Activated CD4-positive, CD25-positive, alpha-beta regulatory T cell treated with anti-CD3 and anti-CD28 coated beads, Interleukin-2, amount 50 U/mL, for 16 hours (primary cell): Measurements from ENCODE around the gene ATP2B1.

Experiments used
- DNase-seq: peaks from one replicate; pipeline ENCODE4 v3.0.0-alpha.2; 2020; ENCODE audit warnings: low read depth, low spot score

Gene ATP2B1

DNA sequence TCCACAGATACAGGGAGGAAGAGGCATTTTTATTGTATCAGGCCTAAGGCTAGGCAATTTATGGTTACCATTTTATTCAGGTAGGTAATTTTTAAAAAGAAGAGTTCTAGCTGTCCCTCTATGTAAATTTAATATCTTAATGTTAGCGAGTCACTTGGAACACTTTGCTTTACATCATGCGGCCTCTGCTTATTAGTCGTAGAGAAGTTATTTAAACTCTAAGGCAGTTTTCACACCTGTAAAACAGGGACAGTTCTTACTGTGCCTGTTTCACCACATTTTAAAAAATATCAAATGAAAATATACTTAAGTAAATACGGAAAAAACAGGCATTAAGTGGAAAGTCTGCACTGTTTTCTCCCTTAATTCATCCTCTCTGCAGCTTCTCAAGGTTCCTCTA is 111.4 kb downstream of the ATP2B1 start:
- no peak for DNase-seq

DNA sequence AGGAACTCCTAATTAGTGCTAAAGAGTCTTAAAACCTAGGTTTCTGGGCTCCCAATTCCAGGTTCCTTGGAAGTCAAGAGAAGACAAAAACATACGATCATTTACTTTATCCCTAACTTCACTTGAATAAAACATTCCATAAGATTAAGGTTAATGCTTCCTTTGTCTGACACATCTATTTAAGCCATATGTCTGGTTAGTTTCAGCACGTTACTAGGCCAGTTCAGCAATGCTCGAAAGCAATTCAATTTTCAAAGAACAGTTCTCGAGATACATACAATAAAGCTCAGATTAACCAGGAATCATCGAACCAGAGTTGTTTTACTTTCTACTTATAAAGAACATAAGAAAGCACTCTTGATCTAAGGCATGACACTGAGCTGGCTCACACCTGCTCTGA is 114.8 kb downstream of the ATP2B1 start:
- no peak for DNase-seq

DNA sequence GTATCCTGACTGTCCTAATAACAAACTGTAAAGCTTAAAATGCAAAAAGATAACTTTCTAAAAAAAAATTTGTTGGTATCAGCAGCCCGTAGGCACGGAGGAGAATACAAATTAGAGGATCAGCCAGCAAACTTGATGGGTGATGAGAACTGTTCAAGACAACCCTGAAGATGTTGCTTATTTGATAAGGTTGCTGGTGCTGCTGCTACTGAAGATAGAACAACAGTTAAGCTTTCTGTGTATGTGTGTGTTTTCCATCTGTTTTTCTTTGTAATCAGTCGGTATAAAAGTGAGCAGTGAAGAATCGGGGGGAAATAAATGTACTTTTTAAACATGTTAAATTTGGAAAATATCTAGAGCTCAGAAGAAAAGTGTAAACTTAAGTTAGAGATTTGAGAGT is 115.4 kb downstream of the ATP2B1 start:
- no peak for DNase-seq

DNA sequence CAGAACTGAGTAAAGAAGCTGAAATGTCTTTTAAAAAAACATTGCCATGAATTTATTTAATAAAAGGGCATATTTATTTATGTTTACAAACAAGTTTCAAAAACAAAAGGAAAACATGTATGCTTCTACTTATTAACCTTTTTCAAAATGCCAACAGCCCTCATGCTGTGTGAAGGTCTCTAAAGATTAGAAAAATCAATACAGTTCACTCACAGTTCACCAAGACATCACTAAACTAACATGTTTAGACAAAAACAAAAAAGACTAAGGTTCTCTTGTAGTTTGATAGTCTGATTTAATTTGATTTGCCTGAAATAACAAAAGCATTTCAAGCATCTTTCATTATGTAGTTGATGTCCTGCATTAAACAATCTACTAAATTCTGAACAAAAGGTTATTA is 118.9 kb downstream of the ATP2B1 start:
- DNase-seq: no peak

DNA sequence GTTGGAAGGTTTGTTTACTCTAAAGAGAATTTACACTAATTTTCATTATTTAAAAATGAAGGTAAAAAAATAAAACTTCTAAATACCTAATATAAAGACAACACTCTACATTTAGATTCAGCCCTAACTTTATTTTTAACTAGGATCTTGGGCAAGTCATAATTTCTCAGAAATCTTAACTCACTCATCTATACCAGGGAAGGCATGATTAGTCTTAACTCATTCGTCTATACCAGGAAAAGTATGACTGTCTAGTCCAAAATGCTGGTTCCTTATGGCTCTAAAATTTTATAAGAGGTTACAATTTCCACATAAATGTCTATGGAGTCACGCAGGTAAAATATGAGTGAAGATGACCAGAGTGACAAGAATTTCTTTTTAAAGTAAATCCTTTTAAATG is 130.1 kb downstream of the ATP2B1 start:
- DNase-seq: no peak

- no peak for DNase-seq
These were observed 131.9 kb downstream of the ATP2B1 start for GRCh38 chr12:89576572-89577220.

- no peak for DNase-seq
These were observed 133.3 kb downstream of the ATP2B1 start for GRCh38 chr12:89575374-89575773.

GRCh38 chr12:89574736-89575208 is 133.9 kb downstream of the ATP2B1 start:
- DNase-seq: no peak

DNA sequence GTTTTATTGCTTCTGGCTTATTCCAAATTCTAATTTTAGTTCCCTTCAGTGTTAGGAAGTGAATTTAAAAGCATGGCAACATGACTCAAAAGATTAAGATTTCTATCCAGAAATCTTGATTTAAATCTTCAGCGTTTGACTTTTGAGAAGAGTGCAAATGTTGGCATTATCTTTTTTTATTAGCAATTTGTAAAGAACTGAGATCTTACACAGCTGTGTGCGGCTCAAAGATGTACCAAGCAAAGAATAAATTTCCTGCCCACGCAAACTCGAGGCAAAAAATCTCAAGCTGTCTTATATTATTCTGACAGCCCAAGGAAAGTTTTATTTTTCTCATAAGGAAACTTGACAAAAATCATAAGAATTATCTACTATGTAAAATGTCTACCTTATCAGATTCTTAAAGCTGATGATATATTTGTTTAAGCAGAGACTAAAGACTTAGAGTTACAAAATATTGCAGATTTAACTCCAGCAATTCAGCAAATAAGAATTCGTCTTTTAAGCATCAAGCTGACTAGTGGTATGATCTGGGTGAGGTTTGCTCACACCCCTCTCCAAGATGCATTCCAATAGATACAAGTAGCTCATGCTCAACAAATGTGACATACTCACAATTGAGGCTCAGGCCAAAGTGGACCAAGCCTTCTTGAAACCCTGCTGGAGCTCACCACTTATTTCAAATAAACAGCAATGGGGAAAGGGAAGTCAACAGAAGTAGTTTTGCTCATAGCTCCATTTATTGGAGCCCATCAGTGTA is 135.4 kb downstream of the ATP2B1 start:
- DNase-seq: no peak

DNA sequence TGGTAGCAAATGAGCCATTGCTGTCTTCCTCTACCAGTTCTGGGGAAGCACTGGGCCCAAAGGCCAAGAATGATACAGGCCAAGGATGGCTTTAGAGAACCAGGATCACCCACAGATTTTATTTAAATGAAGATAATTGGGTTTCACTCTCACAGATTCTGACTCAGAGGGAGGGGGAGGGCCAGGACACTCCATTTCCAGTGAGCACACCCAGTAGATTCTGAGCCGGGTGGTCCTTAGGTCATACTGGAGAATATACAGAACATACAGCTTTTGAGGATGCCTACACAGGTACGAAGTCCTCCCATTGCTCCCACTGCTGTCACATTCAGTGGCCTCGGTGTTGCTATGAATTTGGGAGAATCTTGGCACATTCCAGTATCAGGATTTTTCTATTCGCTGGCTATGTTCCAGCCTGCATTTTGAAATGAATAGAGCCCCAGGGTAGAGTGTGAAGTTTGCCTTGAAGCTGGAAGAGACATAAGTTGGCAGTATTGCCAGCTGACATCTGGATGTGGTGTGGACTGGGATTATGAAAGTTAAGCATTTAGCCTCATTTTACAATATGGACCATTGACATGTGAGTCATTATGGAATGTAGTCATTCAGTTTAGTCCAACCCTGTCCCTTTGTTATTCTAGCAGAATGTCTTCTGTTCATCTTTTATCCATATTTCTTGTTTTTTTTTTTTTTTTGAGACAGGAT is 137.0 kb downstream of the ATP2B1 start:
- no peak for DNase-seq

GRCh38 chr12:89568484-89568883 is 140.2 kb downstream of the ATP2B1 start:
- DNase-seq: no peak

DNA sequence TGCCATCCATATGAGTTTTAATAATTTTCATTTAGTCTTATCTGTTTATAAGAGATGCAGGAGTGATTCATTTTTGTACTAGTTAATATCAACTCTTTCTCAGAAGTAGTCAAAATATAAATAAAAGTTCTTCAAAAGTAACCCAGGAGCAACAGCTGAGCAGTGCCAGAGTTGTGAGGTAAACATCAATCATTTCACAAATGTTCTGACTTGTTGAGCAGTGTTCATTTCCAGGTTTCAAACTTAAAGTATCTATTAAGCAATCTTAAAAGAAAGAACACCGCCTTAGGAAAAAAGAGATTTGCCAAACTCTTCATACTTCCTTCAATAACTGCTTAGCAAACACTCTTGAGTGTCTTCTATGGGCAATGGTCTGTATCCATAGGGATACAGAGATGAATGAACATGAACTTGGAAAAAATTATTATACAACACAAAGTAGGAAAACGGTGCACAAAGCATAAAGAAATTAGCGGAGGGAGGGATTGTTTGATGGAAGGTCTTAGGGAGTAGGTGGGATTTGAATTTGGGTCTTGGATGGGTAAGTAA is 140.9 kb downstream of the ATP2B1 start:
- DNase-seq: no peak

DNA sequence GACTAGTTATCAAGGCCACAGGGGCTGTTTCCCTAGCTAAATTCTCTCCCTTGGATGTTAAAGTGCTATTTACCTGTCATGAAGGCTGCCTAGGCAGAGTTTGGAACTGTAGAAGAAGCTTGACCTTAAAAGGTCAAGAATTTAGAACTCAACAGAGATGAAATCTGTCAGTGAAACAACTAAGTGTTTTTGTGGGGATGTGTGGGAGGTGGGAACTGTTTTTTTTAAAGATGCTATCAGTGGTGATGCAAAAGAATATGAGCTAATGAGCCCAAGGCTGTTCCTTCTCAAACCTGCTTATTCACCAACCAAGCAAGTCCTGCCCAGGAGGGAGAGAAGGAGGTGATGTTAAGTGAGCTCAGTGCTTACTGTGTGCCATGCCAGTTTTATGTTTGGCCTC is 142.0 kb downstream of the ATP2B1 start:
- no peak for DNase-seq

DNA sequence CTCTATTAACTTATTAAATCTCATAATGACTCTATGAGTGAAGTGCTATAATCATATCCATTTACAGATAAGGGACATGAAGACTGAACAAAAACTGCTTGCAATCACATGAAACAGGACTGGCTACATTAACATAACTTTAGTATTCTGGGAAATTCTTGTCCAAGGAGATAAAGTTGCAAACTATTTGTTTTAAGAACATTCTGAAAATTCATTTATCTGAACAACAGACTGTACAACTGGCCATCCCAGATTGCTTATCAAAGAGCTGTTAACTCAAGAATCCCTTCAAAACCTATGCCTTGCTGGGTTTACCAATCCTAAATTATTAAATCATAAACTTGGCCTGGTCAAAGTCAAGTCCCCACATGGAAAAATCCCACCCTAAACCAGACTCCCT is 143.6 kb downstream of the ATP2B1 start:
- no peak for DNase-seq

DNA sequence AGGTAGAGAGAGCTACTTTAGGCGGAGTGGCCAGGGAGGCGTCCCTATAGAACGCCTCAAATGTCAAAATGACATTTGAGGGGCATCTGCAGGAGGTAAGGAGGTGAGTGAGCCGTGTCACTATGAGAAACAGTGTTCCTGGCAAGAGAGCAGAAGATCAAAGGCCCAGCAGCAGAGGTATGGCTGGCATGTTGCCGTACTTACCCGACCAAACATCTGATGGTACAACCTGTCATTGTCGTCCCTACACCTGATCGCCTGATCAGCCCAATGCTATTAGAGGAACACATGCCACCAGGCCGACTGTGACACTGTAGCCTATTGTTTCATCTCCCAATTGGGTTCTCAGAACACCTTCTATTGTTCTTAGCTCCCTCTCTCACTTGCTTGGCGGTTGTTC is 148.9 kb downstream of the ATP2B1 start:
- DNase-seq: no peak

DNA sequence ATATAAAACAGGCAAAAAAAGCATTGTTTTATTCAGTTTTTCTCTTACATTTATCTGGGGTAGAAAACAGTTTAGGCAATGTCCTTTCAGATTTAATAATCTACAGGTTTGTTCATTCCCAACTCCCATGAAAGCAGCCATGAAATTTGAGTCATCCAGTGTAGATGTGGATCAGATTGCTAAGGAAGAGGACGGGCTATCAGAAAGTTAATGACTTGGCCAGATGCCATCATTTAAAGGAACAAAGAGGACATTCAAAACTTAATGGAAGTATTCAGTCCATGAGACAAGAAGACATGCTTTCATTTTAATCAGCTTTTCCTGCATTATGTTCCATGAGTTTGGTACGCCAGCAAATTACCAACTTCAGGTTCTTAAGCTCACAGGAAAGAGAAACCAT is 151.7 kb downstream of the ATP2B1 start:
- no peak for DNase-seq

GRCh38 chr12:89552376-89552775 is 156.3 kb downstream of the ATP2B1 start:
- DNase-seq: no peak

DNA sequence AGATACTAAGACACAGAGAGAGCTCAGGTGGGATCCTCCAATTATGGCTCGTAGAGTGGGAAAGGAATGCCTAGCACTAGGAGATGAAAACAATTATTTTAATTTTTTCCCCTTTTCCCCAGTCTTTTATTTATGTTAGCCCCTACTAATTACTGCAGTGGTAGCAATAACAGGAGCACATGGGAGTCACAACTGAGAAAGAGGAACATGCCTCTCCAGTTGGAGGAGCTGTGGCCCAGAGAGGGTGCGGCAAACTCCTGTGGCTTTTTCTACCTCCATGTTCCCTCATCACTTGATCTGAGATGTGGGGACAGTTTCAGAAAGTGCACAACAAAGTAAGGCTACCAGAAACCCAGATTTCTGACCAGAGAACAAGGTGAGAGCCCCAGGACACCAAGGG is 156.9 kb downstream of the ATP2B1 start:
- no peak for DNase-seq

DNA sequence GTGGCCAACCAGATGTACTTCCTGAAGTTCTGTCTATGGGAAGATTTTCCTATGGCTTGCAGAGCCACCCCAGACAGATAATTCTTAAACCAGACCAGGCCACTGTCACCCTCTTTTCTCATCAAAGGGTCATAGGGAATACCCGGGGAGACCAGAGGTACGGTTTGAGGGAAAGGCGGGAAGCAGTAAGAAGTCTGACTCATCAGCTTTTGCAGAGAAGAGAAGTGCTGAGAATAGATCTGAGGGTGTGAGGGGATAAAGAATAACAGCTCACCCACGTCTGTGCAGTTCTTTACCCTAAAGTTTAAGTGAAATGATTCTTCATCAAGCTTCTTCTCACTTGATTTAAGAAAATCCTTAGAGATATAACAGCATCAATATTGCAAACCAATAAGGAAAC is 161.5 kb downstream of the ATP2B1 start:
- no peak for DNase-seq

DNA sequence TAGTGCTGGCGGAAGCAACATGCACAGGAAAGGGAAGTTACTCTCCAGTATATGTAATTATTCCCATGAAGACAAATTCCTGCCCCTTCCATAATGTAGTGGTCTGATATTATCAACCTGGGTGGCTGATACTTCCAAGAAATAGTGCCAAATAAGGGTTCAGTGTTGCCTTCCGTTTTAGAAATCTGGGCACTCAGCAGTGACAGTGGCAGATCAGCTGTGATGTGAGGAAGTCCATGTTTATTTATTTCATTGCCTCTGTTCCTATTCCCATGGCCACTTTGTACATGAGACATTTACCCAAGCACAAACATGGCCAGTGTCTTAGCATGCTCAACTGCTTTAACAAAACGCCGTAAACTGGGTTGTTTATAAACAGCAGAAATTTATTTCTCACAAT is 162.5 kb downstream of the ATP2B1 start:
- no peak for DNase-seq

- DNase-seq: no peak
These were observed 163.9 kb downstream of the ATP2B1 start for GRCh38 chr12:89544681-89545184.

- no peak for DNase-seq
These were observed 164.6 kb downstream of the ATP2B1 start for GRCh38 chr12:89544022-89544421.
